ENCODE data around the gene SSR2.
"Not testable (repeated sequence)": the region's sequence is repeated elsewhere in the genome, so short reads cannot be mapped to it uniquely, and the experiment has no call there.

The SSR2 gene

DNA sequence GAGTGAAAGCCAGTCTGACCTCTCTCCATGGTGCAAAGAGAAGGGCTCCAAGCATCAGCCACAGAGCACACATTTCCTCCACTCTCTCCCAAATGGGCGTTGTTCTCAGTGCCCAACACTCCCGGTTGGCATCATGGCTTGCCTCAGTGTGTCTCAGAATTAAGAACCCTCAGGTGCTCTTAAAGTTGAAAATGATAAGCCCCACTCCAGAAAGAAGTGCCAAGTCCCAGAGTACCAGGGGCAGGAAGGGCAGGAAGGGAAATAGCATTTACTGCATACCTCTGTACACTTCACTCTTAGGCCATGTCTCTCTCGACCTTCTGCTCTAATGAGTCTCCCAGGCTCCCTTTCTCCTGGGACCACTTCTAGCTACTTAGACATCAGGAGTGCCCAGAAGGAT, 27.2 kb downstream of the SSR2 start:
- DNase-seq (ENCODE audit: low read depth in 3 of 3) = no peak

- DNase-seq (ENCODE audit: low read depth in 3 of 3) = no peak
These were observed 30.6 kb downstream of the SSR2 start for GRCh38 chr1:155990005-155990739.

DNA sequence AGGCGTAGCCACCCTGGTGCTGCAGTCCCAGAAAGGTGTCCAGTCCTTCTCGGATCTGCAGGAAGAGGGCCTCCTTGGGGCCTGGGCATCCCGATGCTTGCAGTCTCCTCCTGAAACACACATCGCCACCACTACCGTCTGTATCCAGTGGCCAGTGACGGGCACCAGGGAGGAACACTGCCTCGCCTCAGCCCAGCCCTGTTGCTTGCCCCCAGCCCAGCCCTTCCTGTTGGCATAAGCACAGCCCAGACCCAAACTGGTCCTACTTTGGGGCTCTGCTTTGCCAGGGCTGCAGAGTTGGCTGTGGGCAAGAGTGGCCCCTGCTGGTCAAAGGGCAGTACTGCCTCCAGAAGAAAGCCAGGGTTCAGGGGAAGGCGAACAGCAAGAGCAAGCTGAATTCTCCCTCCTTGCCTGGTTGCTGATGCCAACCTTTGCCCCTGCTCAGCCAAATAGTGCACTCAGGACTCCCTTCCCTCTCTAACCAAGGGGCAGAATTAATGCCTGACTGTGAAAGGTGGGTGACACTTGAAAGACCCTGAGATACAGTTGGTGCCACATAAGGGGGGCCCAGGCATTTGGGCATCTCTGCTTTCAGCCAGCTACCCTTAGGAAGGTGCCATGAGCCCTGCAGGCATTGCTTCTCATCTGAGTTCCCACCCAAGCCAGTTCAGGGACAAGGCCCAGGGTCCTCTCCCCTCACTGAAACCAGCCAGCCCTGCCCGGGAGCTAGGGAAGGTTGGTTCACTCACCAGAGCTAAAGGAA, 31.3 kb downstream of the SSR2 start:
- DNase-seq (ENCODE audit: low read depth in 3 of 3) = peak; percentile 53 to 65 (median 64)

GRCh38 chr1:155984903-155985645, 35.7 kb downstream of the SSR2 start:
- DNase-seq (ENCODE audit: low read depth in 3 of 3) = not testable (repeated sequence)

- no peak for DNase-seq (ENCODE audit: low read depth in 3 of 3)
These were observed 36.4 kb downstream of the SSR2 start for GRCh38 chr1:155984341-155984740.

- no peak for DNase-seq (ENCODE audit: low read depth in 3 of 3)
These were observed 37.3 kb downstream of the SSR2 start for GRCh38 chr1:155983191-155984024.

- DNase-seq (ENCODE audit: low read depth in 3 of 3) = no peak
These were observed 38.6 kb downstream of the SSR2 start for GRCh38 chr1:155982106-155982505.

DNA sequence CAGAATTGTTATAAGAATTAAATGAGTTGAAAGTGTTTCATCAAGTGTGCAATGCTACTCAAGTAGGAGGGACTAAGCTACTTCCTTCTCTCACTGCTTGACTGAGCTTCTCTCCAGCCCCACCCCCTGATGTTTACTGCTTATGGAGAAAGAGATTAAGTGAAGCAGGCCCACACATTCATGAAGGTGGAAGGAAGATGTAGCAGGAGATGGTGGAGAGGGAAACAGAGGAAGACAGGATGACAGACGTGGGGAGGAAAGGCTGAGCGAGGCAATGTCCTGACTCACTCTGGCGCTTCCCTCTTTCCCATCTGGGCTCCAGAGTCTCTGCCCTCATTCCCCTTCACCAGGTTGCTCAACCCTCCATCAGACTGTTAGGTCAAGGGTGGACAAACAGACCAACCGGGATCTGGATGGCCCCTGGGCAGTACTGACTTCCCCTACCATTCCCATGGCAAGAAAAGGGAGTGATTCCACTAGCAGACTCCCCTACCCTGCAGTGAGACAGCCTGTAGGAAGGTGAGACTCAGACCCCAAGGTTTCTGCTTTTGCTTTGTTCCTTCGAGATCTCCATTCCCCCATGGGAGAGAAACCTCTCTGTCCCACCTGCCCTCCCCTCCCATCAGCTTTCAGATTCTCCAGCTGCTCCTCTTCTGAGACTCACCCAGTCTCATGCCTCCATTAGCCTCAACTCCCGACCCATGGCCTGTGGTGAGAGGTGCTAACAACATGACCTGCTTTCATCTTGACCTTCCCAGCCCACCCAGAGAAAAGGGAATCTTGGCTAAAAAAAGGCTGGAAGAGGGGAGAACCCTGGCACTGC, 39.3 kb downstream of the SSR2 start:
- DNase-seq (ENCODE audit: low read depth in 3 of 3) = no peak

GRCh38 chr1:155979597-155980343, 41.0 kb downstream of the SSR2 start:
- no peak for DNase-seq (ENCODE audit: low read depth in 3 of 3)

DNA sequence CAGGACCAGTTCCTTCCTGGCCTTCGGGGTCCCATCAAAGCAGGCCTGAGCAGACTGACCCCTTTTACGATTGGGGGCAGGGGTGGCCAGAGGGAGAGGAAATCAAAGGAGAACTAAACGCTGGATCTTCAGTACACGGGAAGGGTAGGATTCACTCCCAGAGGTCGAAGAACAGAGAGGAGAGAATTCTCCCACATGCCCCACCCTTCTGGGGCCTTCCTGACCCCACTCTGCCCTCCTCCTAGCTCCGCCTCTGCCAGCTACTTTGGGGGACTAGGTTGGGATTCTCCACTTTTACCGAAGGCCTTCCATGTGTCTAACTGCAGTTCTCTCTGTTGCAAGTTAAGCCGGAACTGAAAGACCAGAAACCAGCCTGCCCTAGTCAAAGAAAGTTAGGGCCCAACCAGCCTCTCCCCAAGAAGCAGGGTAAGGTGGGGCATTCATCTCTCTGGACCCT, 41.8 kb downstream of the SSR2 start:
- no peak for DNase-seq (ENCODE audit: low read depth in 3 of 3)

GRCh38 chr1:155978325-155978972, 42.3 kb downstream of the SSR2 start, which contains the start of gene ARHGEF2:
Gene ARHGEF2, minus strand, starts transcription at chr1:155978547. Its CDS starts 120 bp downstream, at chr1:155978427.
- DNase-seq (ENCODE audit: low read depth in 3 of 3) = peak; percentile 69 to 76 (median 76)

- peak; percentile 46 to 70 (median 64) for DNase-seq (ENCODE audit: low read depth in 3 of 3)
These were observed 42.9 kb downstream of the SSR2 start for GRCh38 chr1:155977690-155978324.

GRCh38 chr1:155976913-155977689, 43.6 kb downstream of the SSR2 start:
- no peak for DNase-seq (ENCODE audit: low read depth in 3 of 3)

- peak in 2 of 3 experiments; percentile 41 to 52 for DNase-seq (ENCODE audit: low read depth in 3 of 3)
These were observed 44.5 kb downstream of the SSR2 start for GRCh38 chr1:155976062-155976912.

DNA sequence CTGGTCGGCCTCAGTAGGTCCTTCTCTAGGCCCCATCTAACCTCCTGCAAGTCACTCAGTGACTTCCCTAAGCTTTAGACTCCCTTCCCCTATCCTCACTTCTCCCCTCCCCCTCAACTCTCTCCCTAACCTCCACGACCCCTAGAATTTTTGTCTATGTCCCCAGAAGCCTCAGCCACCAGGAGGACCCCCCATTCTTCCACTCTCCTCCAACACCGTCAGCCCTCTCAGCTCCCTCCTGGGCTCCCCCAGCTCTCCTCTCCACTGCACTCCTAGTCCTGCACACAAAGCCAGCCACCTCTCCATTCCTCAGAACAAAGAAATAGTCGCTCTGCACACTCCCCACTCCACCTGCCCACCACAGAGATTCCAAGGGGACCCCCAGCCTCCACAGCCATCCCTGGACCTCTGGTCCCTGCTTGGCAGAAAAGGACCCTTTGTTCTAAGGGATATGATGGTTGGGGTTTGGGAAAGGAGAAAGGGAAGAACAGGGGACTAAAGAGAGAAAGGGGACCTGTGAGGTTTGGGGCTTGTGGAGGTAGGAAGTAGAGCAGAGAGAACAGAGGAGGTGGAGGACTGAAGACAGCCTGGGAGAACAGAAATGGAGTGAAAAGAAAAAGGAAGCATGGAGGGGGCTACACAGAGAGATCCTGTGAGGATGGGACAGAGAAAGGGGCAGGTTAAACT, 45.2 kb downstream of the SSR2 start:
- no peak for DNase-seq (ENCODE audit: low read depth in 3 of 3)
